ENCODE results near the gene MCHR1. TPM values are rescaled to one million over a fixed set of nuclear protein-coding genes. Genes with fewer than 3 reads are reported as not detected.

Gene MCHR1
- total RNA-seq, 1 donor from 2014 or later = 0.94 TPM

- no peak for DNase-seq (ENCODE audit: low read depth)
Observed at GRCh38 chr22:40723396-40723933, 44.2 kb downstream of the MCHR1 start.

- DNase-seq (ENCODE audit: low read depth) = no peak
Observed at GRCh38 chr22:40726514-40726913, 47.2 kb downstream of the MCHR1 start.

GRCh38 chr22:40727070-40727963 is 48.0 kb downstream of the MCHR1 start:
- DNase-seq (ENCODE audit: low read depth) = no peak

GRCh38 chr22:40727964-40728615 is 48.8 kb downstream of the MCHR1 start:
- no peak for DNase-seq (ENCODE audit: low read depth)

GRCh38 chr22:40728731-40729189 is 49.5 kb downstream of the MCHR1 start:
- DNase-seq (ENCODE audit: low read depth) = peak; percentile 66

GRCh38 chr22:40729284-40729683 is 50.0 kb downstream of the MCHR1 start:
- DNase-seq (ENCODE audit: low read depth) = no peak

Other genes with a start within 250 kb of the MCHR1 start
- 47.0 and 51.1 TPM in 2 replicates for gene MRTFA, start 42.8 kb upstream of the MCHR1 start, total RNA-seq
- 18.0 and 26.2 TPM in 2 replicates for gene SLC25A17, start 139.9 kb downstream of the MCHR1 start, total RNA-seq
- gene ST13, start 177.2 kb downstream of the MCHR1 start, total RNA-seq = 219 and 222 TPM in 2 replicates
- 9.1 and 12.6 TPM in 2 replicates for gene XPNPEP3, start 177.7 kb downstream of the MCHR1 start, total RNA-seq
- not detected in 2 replicates for gene DNAJB7, start 182.6 kb downstream of the MCHR1 start, total RNA-seq